HFF-Myc (cell line): ENCODE results near the gene SPSB4.

Experiments
- DNase-seq: peaks from one replicate; pipeline ENCODE4 v3.0.0-alpha.2; 2011; ENCODE audit warnings: low read depth; ENCODE audit errors: extremely low read depth
- H3K4me3 ChIP-seq: replicated peaks from 2 replicates; pipeline ENCODE4 v1.5.1; 2011; ENCODE audit warnings: low read depth, mild to moderate bottlenecking, control low read depth, low read length
- CTCF ChIP-seq: IDR thresholded peaks from 2 replicates; pipeline ENCODE4 v1.5.1; 2012; ENCODE audit warnings: mild to moderate bottlenecking, low read depth, low read length, control low read depth; ENCODE audit errors: missing control alignments

SPSB4 gene

GRCh38 chr3:141074529-141074928, 23.4 kb downstream of the SPSB4 start:
- no peak for DNase-seq
- H3K4me3 ChIP-seq, result no peak overlapping the region
- TF ChIP-seq CTCF, result no peak

GRCh38 chr3:141076036-141076773, 25.1 kb downstream of the SPSB4 start:
- no peak overlapping the region for H3K4me3 ChIP-seq
- TF ChIP-seq CTCF, result no peak
- no peak for DNase-seq

- no peak overlapping the region for H3K4me3 ChIP-seq
- no peak for DNase-seq
- TF ChIP-seq CTCF, result no peak
These were observed 25.8 kb downstream of the SPSB4 start for GRCh38 chr3:141076797-141077571.

- TF ChIP-seq CTCF, result no peak
- H3K4me3 ChIP-seq, result no peak overlapping the region
- no peak for DNase-seq
These were observed 26.5 kb downstream of the SPSB4 start for GRCh38 chr3:141077631-141078030.

GRCh38 chr3:141078200-141078599, 27.1 kb downstream of the SPSB4 start:
- TF ChIP-seq CTCF, result no peak
- no peak for DNase-seq
- no peak overlapping the region for H3K4me3 ChIP-seq

- TF ChIP-seq CTCF, result no peak
- H3K4me3 ChIP-seq, result no peak overlapping the region
- DNase-seq, result no peak
These were observed 29.3 kb downstream of the SPSB4 start for GRCh38 chr3:141080431-141080830.
